IMR-90 (cell line): ENCODE results near the gene R3HDM2. TPM values are rescaled to one million over a fixed set of nuclear protein-coding genes. Genes with fewer than 3 reads are reported as not detected.

Experiments
- ATAC-seq: fragments of 200-7000 bp; cut with Tn5 transposase; 2 replicates; pipeline ENCODE4 v1.9.1; 2020; ENCODE audit warnings: low read depth, mild to moderate bottlenecking, moderate library complexity
- BruUV-seq: library from RNA; stranded (reverse); fragments of 400-500 nt; replicated peaks from 2 replicates; lab custom pipeline; 2021; lab: Mats Ljungman, UMichigan
- CTCF ChIA-PET: fragments of 300-600 bp; formaldehyde crosslinking; extraction: SDS; loops from one replicate; lab custom pipeline; 2021; ENCODE audit warnings: antibody characterized with exemption; lab: Yijun Ruan, JAX
- POLR2A ChIA-PET: fragments of 300-600 bp; sonication (Branson Sonifier 250); formaldehyde crosslinking; loops from one replicate; lab custom pipeline; 2022; ENCODE audit warnings: antibody characterized with exemption; ENCODE audit not compliant: unreplicated experiment; lab: Charles Lee
- DNase-seq: peaks from one replicate; pipeline ENCODE4 v3.0.0; 2013
- H2AFZ ChIP-seq: replicated peaks from 2 replicates; pipeline ENCODE3; 2013; ENCODE audit warnings: low read length, mild to moderate bottlenecking; ENCODE audit not compliant: poor library complexity
- H2AK5ac ChIP-seq: 2 replicates; pipeline ENCODE4 v1.6.1; 2013; ENCODE audit warnings: low read depth, low read length, inconsistent platforms
- H2AK9ac ChIP-seq: replicated peaks from 2 replicates; pipeline ENCODE3; 2013; ENCODE audit warnings: mild to moderate bottlenecking, low read depth, low read length, moderate library complexity; ENCODE audit not compliant: poor library complexity
- H2BK120ac ChIP-seq: 2 replicates; pipeline ENCODE4 v1.6.1; 2013; ENCODE audit warnings: low read depth, low read length, inconsistent platforms
- H2BK15ac ChIP-seq: 3 replicates; pipeline ENCODE4 v1.6.1; 2013; ENCODE audit warnings: low read depth, low read length, inconsistent platforms
- H2BK20ac ChIP-seq: 2 replicates; pipeline ENCODE4 v1.6.1; 2013; ENCODE audit warnings: low read depth, mild to moderate bottlenecking, inconsistent platforms, low read length, moderate library complexity
- H2BK5ac ChIP-seq: 2 replicates; pipeline ENCODE4 v1.6.1; 2013; ENCODE audit warnings: mild to moderate bottlenecking, low read depth, low read length, inconsistent platforms; ENCODE audit not compliant: poor library complexity, severe bottlenecking
- H3K14ac ChIP-seq: replicated peaks from 2 replicates; pipeline ENCODE4 v1.6.1; 2013; ENCODE audit warnings: low read depth, low read length, inconsistent platforms
- H3K18ac ChIP-seq: 2 replicates; pipeline ENCODE4 v1.6.1; 2013; ENCODE audit warnings: low read depth, low read length, control low read depth
- H3K23ac ChIP-seq: 2 replicates; pipeline ENCODE4 v1.6.1; 2013; ENCODE audit warnings: low read depth, low read length, inconsistent platforms
- H3K27ac ChIP-seq: 2 replicates; pipeline ENCODE4 v1.5.1; 2013; ENCODE audit warnings: mild to moderate bottlenecking, control low read depth, low read length; ENCODE audit not compliant: insufficient read depth
- H3K27me3 ChIP-seq: 2 replicates; pipeline ENCODE4 v1.6.1; 2013; ENCODE audit warnings: low read length; ENCODE audit not compliant: control insufficient read depth, insufficient read depth
- H3K36me3 ChIP-seq: 2 replicates; pipeline ENCODE4 v1.6.1; 2013; ENCODE audit warnings: low read length, mixed read lengths; ENCODE audit not compliant: control insufficient read depth, insufficient read depth
- H3K4ac ChIP-seq: 2 replicates; pipeline ENCODE4 v1.6.1; 2013; ENCODE audit warnings: low read depth, low read length, inconsistent platforms
- H3K4me1 ChIP-seq: 2 replicates; pipeline ENCODE4 v1.6.1; 2013; ENCODE audit warnings: low read length, mixed read lengths; ENCODE audit not compliant: control insufficient read depth, insufficient read depth
- H3K4me2 ChIP-seq: 2 replicates; pipeline ENCODE4 v1.6.1; 2013; ENCODE audit warnings: low read depth, mild to moderate bottlenecking, control low read depth, low read length, moderate library complexity
- H3K4me3 ChIP-seq: 2 replicates; pipeline ENCODE4 v1.5.1; 2013; ENCODE audit warnings: low read depth, mild to moderate bottlenecking, control low read depth, low read length, moderate library complexity; ENCODE audit not compliant: insufficient read depth
- H3K56ac ChIP-seq: 2 replicates; pipeline ENCODE4 v1.6.1; 2013; ENCODE audit warnings: low read length, inconsistent platforms; ENCODE audit not compliant: insufficient read depth; ENCODE audit errors: extremely low read depth
- H3K79me1 ChIP-seq, 2 experiments: 2 replicates each; pipeline ENCODE4 v1.6.1; 2013; ENCODE audit warnings: low read length in 2 of 2, inconsistent platforms in 1 of 2, low read depth in 1 of 2
- H3K9ac ChIP-seq: 2 replicates; pipeline ENCODE4 v1.6.1; 2013; ENCODE audit warnings: low read depth, low read length, control low read depth
- H3K9me1 ChIP-seq: 2 replicates; pipeline ENCODE4 v1.6.1; 2013; ENCODE audit warnings: low read length, inconsistent platforms; ENCODE audit not compliant: insufficient read depth
- H3K9me3 ChIP-seq: 2 replicates; pipeline ENCODE4 v1.6.1; 2013; ENCODE audit warnings: low read length; ENCODE audit not compliant: control insufficient read depth, insufficient read depth
- H4K20me1 ChIP-seq: 2 replicates; pipeline ENCODE4 v1.6.1; 2013; ENCODE audit warnings: low read length, inconsistent platforms; ENCODE audit not compliant: insufficient read depth
- H4K5ac ChIP-seq: 2 replicates; pipeline ENCODE4 v1.6.1; 2013; ENCODE audit warnings: mild to moderate bottlenecking, low read depth, low read length, control low read depth
- H4K8ac ChIP-seq, 2 experiments: 2 replicates each; pipeline ENCODE4 v1.6.1; 2013; ENCODE audit warnings: low read depth in 2 of 2, low read length in 2 of 2, control low read depth in 1 of 2, inconsistent platforms in 1 of 2
- H4K91ac ChIP-seq: 2 replicates; pipeline ENCODE4 v1.6.1; 2013; ENCODE audit warnings: low read depth, low read length, inconsistent platforms; ENCODE audit not compliant: insufficient read depth
- BHLHE40 ChIP-seq: fragments of 150-350 bp; IDR thresholded peaks from 2 replicates; pipeline ENCODE4 v1.6.1; 2016; ENCODE audit warnings: mild to moderate bottlenecking, low read depth, low read length
- CEBPB ChIP-seq: IDR thresholded peaks from 2 replicates; pipeline ENCODE4 v1.6.1; 2012; ENCODE audit warnings: low read depth, low read length, improper control_type of control experiment
- CHD1 ChIP-seq: IDR thresholded peaks from 2 replicates; pipeline ENCODE4 v1.6.1; 2012; ENCODE audit warnings: low read depth, low read length, improper control_type of control experiment
- FOS ChIP-seq: fragments of 150-350 bp; IDR thresholded peaks from 2 replicates; pipeline ENCODE4 v1.6.1; 2016; ENCODE audit warnings: low read depth, low read length
- MAFK ChIP-seq: IDR thresholded peaks from 2 replicates; pipeline ENCODE4 v1.6.1; 2012; ENCODE audit warnings: low read depth, low read length, improper control_type of control experiment
- MAZ ChIP-seq: IDR thresholded peaks from 2 replicates; pipeline ENCODE4 v1.6.1; 2012; ENCODE audit warnings: low read depth, mild to moderate bottlenecking, low read length, improper control_type of control experiment, moderate library complexity, borderline replicate concordance
- MXI1 ChIP-seq: IDR thresholded peaks from 2 replicates; pipeline ENCODE4 v1.6.1; 2012; ENCODE audit warnings: low read depth, mild to moderate bottlenecking, low read length, moderate library complexity, borderline replicate concordance
- NFE2L2 ChIP-seq: fragments of 150-350 bp; IDR thresholded peaks from 2 replicates; pipeline ENCODE4 v1.6.1; 2016; ENCODE audit warnings: low read depth, mild to moderate bottlenecking, low read length
- POLR2A ChIP-seq: IDR thresholded peaks from 2 replicates; pipeline ENCODE4 v1.6.1; 2012; ENCODE audit warnings: mild to moderate bottlenecking, low read depth, low read length
- RAD21 ChIP-seq: IDR thresholded peaks from 2 replicates; pipeline ENCODE4 v1.6.1; 2012; ENCODE audit warnings: low read length, improper control_type of control experiment
- RCOR1 ChIP-seq: IDR thresholded peaks from 2 replicates; pipeline ENCODE4 v1.6.1; 2012; ENCODE audit warnings: mild to moderate bottlenecking, low read length, improper control_type of control experiment; ENCODE audit not compliant: insufficient replicate concordance
- RFX5 ChIP-seq: IDR thresholded peaks from 2 replicates; pipeline ENCODE4 v1.8.0; 2012; ENCODE audit warnings: low read depth, mild to moderate bottlenecking, low read length, moderate library complexity
- SMC3 ChIP-seq: fragments of 150-350 bp; IDR thresholded peaks from 2 replicates; pipeline ENCODE4 v1.6.1; 2016; ENCODE audit warnings: low read depth, mild to moderate bottlenecking, antibody characterized with exemption, low read length, moderate library complexity
- WGBS, 2 experiments: methylation state at CpG; one replicate each; pipeline versions ENCODE4 v1.1.5 to v1.1.7; 2013; ENCODE audit warnings: missing lambda C conversion rate in 2 of 2; ENCODE audit not compliant: insufficient read length in 1 of 2; ENCODE audit errors: extremely low coverage in 2 of 2; 5-methylcytosine and 5-hydroxymethylcytosine counted together
- dilution Hi-C: fragments of 300-500 bp; cut with HindIII; formaldehyde crosslinking; loops from one replicate; pipeline ENCODE4 v1.14.3; 2018; ENCODE audit warnings: low sequenced_read_pairs; ENCODE audit not compliant: unreplicated experiment
- in situ Hi-C: fragments of 300-500 bp; cut with MboI; formaldehyde crosslinking; loops from 3 replicates; pipeline ENCODE4 v1.14.3; 2019; ENCODE audit warnings: low sequenced_read_pairs, inconsistent platforms, mixed read lengths
- intact Hi-C: fragments of 100-400 bp; cut with micrococcal nuclease; formaldehyde crosslinking; loops from 2 replicates; pipeline ENCODE4 v1.10.0; 2022
- polyA plus RNA-seq, 3 experiments: library from polyadenylated mRNA; depleted of rRNA; stranded (reverse); fragments of >200 nt; gene quantifications; 2 replicates each; pipeline ENCODE4 v1.2.3, GENCODE V29; 2012; ENCODE audit warnings: low replicate concordance in 1 of 3
- total RNA-seq: library from RNA; depleted of rRNA; stranded (reverse); fragments of >200 nt; gene quantifications from 2 replicates; pipeline ENCODE4 v1.2.3, GENCODE V29; 2012
- TF ChIP-seq, protein P1 (sequence below): conservative IDR thresholded peaks from 2 replicates; pipeline ENCODE4 v1.5.1; 2012; ENCODE audit warnings: mild to moderate bottlenecking, low read depth, low read length, improper control_type of control experiment
- TF ChIP-seq, protein P2 (sequence below): fragments of 150-350 bp; IDR thresholded peaks from 2 replicates; pipeline ENCODE4 v1.6.1; 2016; ENCODE audit warnings: low read depth, mild to moderate bottlenecking, low read length, moderate library complexity, borderline replicate concordance
- TF ChIP-seq, protein P3 (sequence below): fragments of 150-350 bp; IDR thresholded peaks from 2 replicates; pipeline ENCODE4 v1.6.1; 2017; ENCODE audit warnings: mild to moderate bottlenecking, antibody characterized with exemption, low read length, low read depth

Gene R3HDM2
- total and polyA plus RNA-seq, 2 of the 4 experiments (the other 2 are of a cell fraction), result 7.5 to 28.4 TPM

DNA sequence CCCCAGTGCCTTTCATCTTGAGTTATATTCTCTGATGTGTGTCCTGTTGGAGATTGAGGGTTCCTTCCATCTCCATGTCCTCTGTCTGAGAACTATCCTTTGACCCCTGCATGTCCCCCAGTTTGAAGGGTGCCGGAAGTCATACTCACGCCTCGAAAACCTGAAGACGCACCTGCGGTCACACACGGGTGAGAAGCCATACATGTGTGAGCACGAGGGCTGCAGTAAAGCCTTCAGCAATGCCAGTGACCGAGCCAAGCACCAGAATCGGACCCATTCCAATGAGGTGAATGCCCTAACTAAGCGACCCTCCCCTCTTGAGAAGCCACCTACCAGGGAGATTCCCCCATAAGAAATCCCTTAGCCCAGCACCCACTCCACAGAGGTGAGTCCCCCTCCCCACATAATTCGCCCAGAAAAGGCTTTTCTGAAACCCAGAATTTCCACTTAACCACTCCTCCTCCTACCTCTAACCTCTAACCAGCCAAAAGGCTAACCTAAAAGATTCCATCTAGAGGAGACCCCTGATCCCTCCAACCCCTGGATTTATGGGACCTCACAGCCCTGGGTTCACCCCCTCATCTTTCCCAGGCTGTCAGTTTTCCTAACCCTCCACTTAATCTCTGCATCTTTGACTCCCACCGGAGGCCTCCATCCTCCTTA is 36.5 kb upstream of the R3HDM2 start:
- no peak overlapping the region for H4K5ac ChIP-seq
- BruUV-seq, result no TSS peak
- no peak overlapping the region for H2AK9ac ChIP-seq

More for the DNA sequence above, 36.5 kb upstream of the R3HDM2 start:
- H3K9me1 ChIP-seq, result peaks cover 6% of the 10 kb centered on the region; the same call in 1 of the 2 replicates
- H3K56ac ChIP-seq, result no peak overlapping the region
- H3K4me2 ChIP-seq, result no peak overlapping the region
- H3K27me3 ChIP-seq, result peaks cover 13% of the 10 kb centered on the region
- no peak for DNase-seq
- no peak overlapping the region for H2BK20ac ChIP-seq
- no peaks in the 10 kb centered on the region for H3K79me1 ChIP-seq
- ChIA-PET CTCF (interaction anchor here (1.0 kb wide), 1 partner anchor 8 kb away, joined by 4 read pairs; the partner anchor contains the start of gene GLI1), POLR2A (no interaction called here)
- no peak for TF ChIP-seq RCOR1
- TF ChIP-seq, protein P1, sequence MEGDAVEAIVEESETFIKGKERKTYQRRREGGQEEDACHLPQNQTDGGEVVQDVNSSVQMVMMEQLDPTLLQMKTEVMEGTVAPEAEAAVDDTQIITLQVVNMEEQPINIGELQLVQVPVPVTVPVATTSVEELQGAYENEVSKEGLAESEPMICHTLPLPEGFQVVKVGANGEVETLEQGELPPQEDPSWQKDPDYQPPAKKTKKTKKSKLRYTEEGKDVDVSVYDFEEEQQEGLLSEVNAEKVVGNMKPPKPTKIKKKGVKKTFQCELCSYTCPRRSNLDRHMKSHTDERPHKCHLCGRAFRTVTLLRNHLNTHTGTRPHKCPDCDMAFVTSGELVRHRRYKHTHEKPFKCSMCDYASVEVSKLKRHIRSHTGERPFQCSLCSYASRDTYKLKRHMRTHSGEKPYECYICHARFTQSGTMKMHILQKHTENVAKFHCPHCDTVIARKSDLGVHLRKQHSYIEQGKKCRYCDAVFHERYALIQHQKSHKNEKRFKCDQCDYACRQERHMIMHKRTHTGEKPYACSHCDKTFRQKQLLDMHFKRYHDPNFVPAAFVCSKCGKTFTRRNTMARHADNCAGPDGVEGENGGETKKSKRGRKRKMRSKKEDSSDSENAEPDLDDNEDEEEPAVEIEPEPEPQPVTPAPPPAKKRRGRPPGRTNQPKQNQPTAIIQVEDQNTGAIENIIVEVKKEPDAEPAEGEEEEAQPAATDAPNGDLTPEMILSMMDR, result no peak
- TF ChIP-seq, protein P2, sequence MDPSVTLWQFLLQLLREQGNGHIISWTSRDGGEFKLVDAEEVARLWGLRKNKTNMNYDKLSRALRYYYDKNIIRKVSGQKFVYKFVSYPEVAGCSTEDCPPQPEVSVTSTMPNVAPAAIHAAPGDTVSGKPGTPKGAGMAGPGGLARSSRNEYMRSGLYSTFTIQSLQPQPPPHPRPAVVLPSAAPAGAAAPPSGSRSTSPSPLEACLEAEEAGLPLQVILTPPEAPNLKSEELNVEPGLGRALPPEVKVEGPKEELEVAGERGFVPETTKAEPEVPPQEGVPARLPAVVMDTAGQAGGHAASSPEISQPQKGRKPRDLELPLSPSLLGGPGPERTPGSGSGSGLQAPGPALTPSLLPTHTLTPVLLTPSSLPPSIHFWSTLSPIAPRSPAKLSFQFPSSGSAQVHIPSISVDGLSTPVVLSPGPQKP, result no peak
- no peak for TF ChIP-seq POLR2A
- TF ChIP-seq BHLHE40, result no peak
- TF ChIP-seq CEBPB, result no peak
- TF ChIP-seq NFE2L2, result no peak
- no peak for TF ChIP-seq SMC3
- no peak for TF ChIP-seq MAZ
- no peak for TF ChIP-seq FOS
- no peak for TF ChIP-seq RFX5
- no peak for TF ChIP-seq CHD1
- TF ChIP-seq, protein P3, sequence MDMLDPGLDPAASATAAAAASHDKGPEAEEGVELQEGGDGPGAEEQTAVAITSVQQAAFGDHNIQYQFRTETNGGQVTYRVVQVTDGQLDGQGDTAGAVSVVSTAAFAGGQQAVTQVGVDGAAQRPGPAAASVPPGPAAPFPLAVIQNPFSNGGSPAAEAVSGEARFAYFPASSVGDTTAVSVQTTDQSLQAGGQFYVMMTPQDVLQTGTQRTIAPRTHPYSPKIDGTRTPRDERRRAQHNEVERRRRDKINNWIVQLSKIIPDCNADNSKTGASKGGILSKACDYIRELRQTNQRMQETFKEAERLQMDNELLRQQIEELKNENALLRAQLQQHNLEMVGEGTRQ, result no peak
- no peak for TF ChIP-seq MXI1
- no peak for TF ChIP-seq RAD21
- no peak for TF ChIP-seq MAFK
- no peak overlapping the region for H3K14ac ChIP-seq
- no peaks in the 10 kb centered on the region for H3K4me1 ChIP-seq
- H3K18ac ChIP-seq, result no peak overlapping the region
- no peaks in the 10 kb centered on the region for H4K20me1 ChIP-seq
- no peak overlapping the region for H3K4ac ChIP-seq
- H3K4me3 ChIP-seq, result no peak overlapping the region
- H4K91ac ChIP-seq, result no peak overlapping the region
- dilution Hi-C loops, result no loop called here
- WGBS, 2 experiments, result 89% methylated on average over 10 of the region's 12 CpGs; no CpG with 5 or more reads in 1 of the 2 experiments
- no peaks in the 10 kb centered on the region for H3K36me3 ChIP-seq
- no peak overlapping the region for H2AK5ac ChIP-seq
- H3K9ac ChIP-seq, result no peak overlapping the region
- no peak overlapping the region for H2BK5ac ChIP-seq
- no peak overlapping the region for H4K8ac ChIP-seq
- in situ Hi-C loops, result no loop called here
- no peak overlapping the region for H3K23ac ChIP-seq
- H2BK120ac ChIP-seq, result no peak overlapping the region
- no peak overlapping the region for H2BK15ac ChIP-seq
- H3K27ac ChIP-seq, result no peak overlapping the region
- ATAC-seq, result no peak
- no peak overlapping the region for H2AFZ ChIP-seq
- no peaks in the 10 kb centered on the region; the same call in 1 of the 2 replicates for H3K9me3 ChIP-seq
- intact Hi-C loops, result no loop called here
